Stimulated activated naive CD8-positive, alpha-beta T cell treated with anti-CD3 and anti-CD28 coated beads, Interleukin-15, amount 100 ng/mL, for 72 hours (primary cell): Measurements from ENCODE around the gene ZBTB39.

ENCODE experiments used
- ATAC-seq: fragments of 150-1000 bp; cut with Tn5 transposase; 2 replicates; pipeline ENCODE4 v1.10.0; 2021; ENCODE audit warnings: mild to moderate bottlenecking, moderate library complexity
- DNase-seq, 2 donors: peaks; one replicate each; pipeline ENCODE4 v3.0.0; 2021 to 2022
- H3K27ac Mint-ChIP-seq, 2 donors: one replicate each; pipeline ENCODE4 v1.8.0; 2022; ENCODE audit warnings: mild to moderate bottlenecking in 2 of 2, mixed read lengths in 2 of 2, moderate library complexity in 2 of 2
- H3K27me3 Mint-ChIP-seq: one replicate; pipeline ENCODE4 v1.8.0; 2022; ENCODE audit warnings: mixed read lengths
- H3K4me1 Mint-ChIP-seq: one replicate; pipeline ENCODE4 v1.8.0; 2022; ENCODE audit warnings: mild to moderate bottlenecking, mixed read lengths
- H3K4me3 Mint-ChIP-seq, 2 donors: one replicate each; pipeline ENCODE4 v1.8.0; 2022; ENCODE audit warnings: mild to moderate bottlenecking in 2 of 2, mixed read lengths in 2 of 2, moderate library complexity in 1 of 2
- H3K9me3 Mint-ChIP-seq, 2 donors: one replicate each; pipeline ENCODE4 v1.8.0; 2022; ENCODE audit warnings: mixed read lengths in 2 of 2

ZBTB39 gene

GRCh38 chr12:56955631-56956256 lies 50.6 kb downstream of the ZBTB39 start:
- H3K27ac Mint-ChIP-seq = peak overlapping the region in 1 of 2 donors; percentile 8
- peaks cover 4% of the 10 kb centered on the region for H3K4me1 Mint-ChIP-seq
- peaks cover 8% of the 10 kb centered on the region for H3K27me3 Mint-ChIP-seq
- H3K4me3 Mint-ChIP-seq = no peak overlapping the region
- no peak for DNase-seq
- ATAC-seq = no peak
- H3K9me3 Mint-ChIP-seq = peaks cover 9 to 19% of the 10 kb centered on the region in 2 donors

GRCh38 chr12:56954958-56955355 lies 51.4 kb downstream of the ZBTB39 start:
- Mint-ChIP-seq H3K4me1 (peaks cover 4% of the 10 kb centered on the region), H3K27me3 (peaks cover 8% of the 10 kb centered on the region), H3K27ac (no peak overlapping the region), H3K9me3 (peaks cover 9 to 19% of the 10 kb centered on the region in 2 donors), H3K4me3 (no peak overlapping the region)
- ATAC-seq (no peak), DNase-seq (no peak)

- Mint-ChIP-seq H3K4me1 (peaks cover 4% of the 10 kb centered on the region), H3K9me3 (peaks cover 6 to 14% of the 10 kb centered on the region in 2 donors), H3K4me3 (no peak overlapping the region), H3K27me3 (peaks cover 3% of the 10 kb centered on the region), H3K27ac (no peak overlapping the region)
- ATAC-seq (no peak), DNase-seq (no peak)
These were observed 52.0 kb downstream of the ZBTB39 start for GRCh38 chr12:56954057-56954957.

GRCh38 chr12:56953314-56953713 lies 53.0 kb downstream of the ZBTB39 start:
- Mint-ChIP-seq H3K4me3 (no peak overlapping the region), H3K9me3 (peaks cover 5 to 11% of the 10 kb centered on the region in 2 donors), H3K27me3 (no peaks in the 10 kb centered on the region), H3K27ac (no peak overlapping the region), H3K4me1 (peaks cover 4% of the 10 kb centered on the region)
- no peak for DNase-seq
- no peak for ATAC-seq

GRCh38 chr12:56951582-56952339 lies 54.6 kb downstream of the ZBTB39 start:
- DNase-seq = no peak
- ATAC-seq = no peak
- Mint-ChIP-seq H3K4me3 (no peak overlapping the region), H3K4me1 (peaks cover 4% of the 10 kb centered on the region), H3K9me3 (no peaks in the 10 kb centered on the region), H3K27ac (no peak overlapping the region), H3K27me3 (no peaks in the 10 kb centered on the region)

- no peak overlapping the region for H3K27ac Mint-ChIP-seq
- ATAC-seq = no peak
- H3K4me1 Mint-ChIP-seq = no peaks in the 10 kb centered on the region
- DNase-seq = no peak
- H3K9me3 Mint-ChIP-seq = peaks cover 0 to 4% of the 10 kb centered on the region in 2 donors
- H3K27me3 Mint-ChIP-seq = no peaks in the 10 kb centered on the region
- H3K4me3 Mint-ChIP-seq = no peak overlapping the region
These were observed 57.5 kb downstream of the ZBTB39 start for GRCh38 chr12:56948881-56949280.
